ENCODE measurements around the gene COPS9. TPM values are rescaled to one million over a fixed set of nuclear protein-coding genes. Genes with fewer than 3 reads are reported as not detected.

The COPS9 gene
- total RNA-seq, 4 donors from 2014 or later = 65.4 to 243 (median 149) TPM

- TF ChIP-seq, protein P1, sequence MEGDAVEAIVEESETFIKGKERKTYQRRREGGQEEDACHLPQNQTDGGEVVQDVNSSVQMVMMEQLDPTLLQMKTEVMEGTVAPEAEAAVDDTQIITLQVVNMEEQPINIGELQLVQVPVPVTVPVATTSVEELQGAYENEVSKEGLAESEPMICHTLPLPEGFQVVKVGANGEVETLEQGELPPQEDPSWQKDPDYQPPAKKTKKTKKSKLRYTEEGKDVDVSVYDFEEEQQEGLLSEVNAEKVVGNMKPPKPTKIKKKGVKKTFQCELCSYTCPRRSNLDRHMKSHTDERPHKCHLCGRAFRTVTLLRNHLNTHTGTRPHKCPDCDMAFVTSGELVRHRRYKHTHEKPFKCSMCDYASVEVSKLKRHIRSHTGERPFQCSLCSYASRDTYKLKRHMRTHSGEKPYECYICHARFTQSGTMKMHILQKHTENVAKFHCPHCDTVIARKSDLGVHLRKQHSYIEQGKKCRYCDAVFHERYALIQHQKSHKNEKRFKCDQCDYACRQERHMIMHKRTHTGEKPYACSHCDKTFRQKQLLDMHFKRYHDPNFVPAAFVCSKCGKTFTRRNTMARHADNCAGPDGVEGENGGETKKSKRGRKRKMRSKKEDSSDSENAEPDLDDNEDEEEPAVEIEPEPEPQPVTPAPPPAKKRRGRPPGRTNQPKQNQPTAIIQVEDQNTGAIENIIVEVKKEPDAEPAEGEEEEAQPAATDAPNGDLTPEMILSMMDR (IDR thresholded peaks at IDR 0.05; ENCODE audit: low read depth) = no peak
Measured at GRCh38 chr2:240142859-240143258, 6.8 kb upstream of the COPS9 start.

DNA sequence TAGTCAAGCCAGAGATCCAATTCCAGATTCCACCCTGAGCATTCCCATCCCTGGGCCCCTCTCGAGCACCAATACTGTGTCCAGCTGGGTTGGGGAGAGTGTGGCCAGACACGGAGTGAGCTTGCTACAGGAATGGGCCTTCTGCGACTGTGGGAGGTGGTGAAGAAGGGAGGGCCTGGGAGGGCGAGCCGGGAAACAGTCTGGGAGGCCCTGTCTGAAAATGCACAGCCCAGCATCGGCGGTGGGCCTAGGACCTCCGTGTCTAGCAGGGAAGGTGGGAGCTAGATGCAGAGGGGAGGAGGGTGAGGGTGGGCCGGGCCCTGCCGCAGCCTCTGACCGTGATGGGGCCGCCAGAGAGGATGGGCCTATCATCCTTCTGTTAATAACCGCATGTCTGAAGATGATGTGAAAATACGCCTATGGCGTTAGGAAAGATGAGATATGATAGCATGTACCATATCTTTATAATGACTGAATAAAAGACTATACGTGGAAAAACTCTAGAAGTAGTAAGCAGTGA lies 6.2 kb upstream of the COPS9 start:
- TF ChIP-seq, protein P1 (IDR thresholded peaks at IDR 0.05; ENCODE audit: low read depth) = no peak

DNA sequence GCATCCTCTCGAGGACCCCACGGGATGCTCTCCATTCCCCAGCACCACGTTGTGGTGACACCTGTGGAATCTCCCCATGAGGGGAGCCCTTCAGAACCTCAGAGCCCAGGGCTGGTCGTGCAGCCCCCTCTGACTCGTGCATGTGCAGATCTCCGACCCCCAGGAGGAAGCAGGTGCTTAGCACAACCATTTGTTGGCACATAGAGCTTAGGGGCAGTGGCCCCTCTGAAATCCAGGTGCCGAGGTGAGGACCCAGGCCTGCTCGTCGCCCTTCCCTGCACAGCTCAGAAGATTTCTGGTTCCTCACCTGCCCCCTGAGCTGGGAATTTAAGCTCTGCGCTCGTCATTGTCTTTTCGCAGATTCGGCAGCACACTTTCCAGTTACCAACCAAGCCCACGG lies 5.6 kb upstream of the COPS9 start:
- TF ChIP-seq, protein P1 (IDR thresholded peaks at IDR 0.05; ENCODE audit: low read depth) = no peak

- TF ChIP-seq, protein P1 (IDR thresholded peaks at IDR 0.05; ENCODE audit: low read depth) = no peak
Measured at GRCh38 chr2:240140920-240141319, 4.8 kb upstream of the COPS9 start.

- TF ChIP-seq, protein P1 (IDR thresholded peaks at IDR 0.05; ENCODE audit: low read depth) = no peak
Measured at GRCh38 chr2:240140511-240140910, 4.4 kb upstream of the COPS9 start, which contains the start of gene OTOS. OTOS (minus strand) TSS chr2:240140658; CDS start chr2:240140326, 332 bp downstream.

GRCh38 chr2:240139666-240140393 lies 3.7 kb upstream of the COPS9 start:
- TF ChIP-seq, protein P1 (IDR thresholded peaks at IDR 0.05; ENCODE audit: low read depth) = no peak

GRCh38 chr2:240139011-240139441 lies 2.9 kb upstream of the COPS9 start:
- TF ChIP-seq, protein P1 (IDR thresholded peaks at IDR 0.05; ENCODE audit: low read depth) = no peak

Measured in subcutaneous adipose tissue (tissue), 4 donors.